Stimulated activated CD4-positive, alpha-beta T cell treated with anti-CD3 and anti-CD28 coated beads, Interleukin-1b, Interleukin-23, amount 100 ng/mL, for 4 hours (primary cell): Measurements from ENCODE around the gene ST6GAL1.

Experiments
- DNase-seq, 2 donors: peaks; one replicate each; pipeline ENCODE4 v3.0.0-alpha.2; 2020; ENCODE audit warnings: low read depth in 2 of 2

ST6GAL1 gene

GRCh38 chr3:187077537-187077936 lies 147.2 kb downstream of the ST6GAL1 start:
- no peak for DNase-seq

GRCh38 chr3:187079090-187080022 lies 149.0 kb downstream of the ST6GAL1 start:
- DNase-seq: no peak

GRCh38 chr3:187080799-187081450 lies 150.6 kb downstream of the ST6GAL1 start:
- no peak for DNase-seq

- no peak for DNase-seq
These were observed 152.5 kb downstream of the ST6GAL1 start for GRCh38 chr3:187082758-187083375.

- DNase-seq: no peak
These were observed 153.8 kb downstream of the ST6GAL1 start for GRCh38 chr3:187084126-187084525.

DNA sequence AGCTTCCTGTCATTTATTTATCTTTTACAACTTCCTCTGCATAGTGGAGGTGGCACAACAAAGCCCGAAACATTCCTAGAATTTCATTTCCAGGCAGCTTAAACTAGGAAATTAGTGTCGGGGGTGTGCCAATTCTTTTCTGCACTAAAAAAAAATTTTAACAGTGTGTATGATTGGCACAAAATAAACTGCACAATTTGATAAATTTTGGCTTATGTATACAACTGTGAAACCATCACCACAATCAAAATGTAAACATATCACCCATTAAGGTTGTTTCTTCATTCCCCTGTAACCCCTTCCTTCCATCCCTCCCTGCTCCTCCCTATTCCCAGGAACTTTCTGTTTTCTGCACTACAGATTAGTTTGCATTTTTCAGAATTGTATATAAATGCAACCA lies 154.3 kb downstream of the ST6GAL1 start:
- no peak for DNase-seq

DNA sequence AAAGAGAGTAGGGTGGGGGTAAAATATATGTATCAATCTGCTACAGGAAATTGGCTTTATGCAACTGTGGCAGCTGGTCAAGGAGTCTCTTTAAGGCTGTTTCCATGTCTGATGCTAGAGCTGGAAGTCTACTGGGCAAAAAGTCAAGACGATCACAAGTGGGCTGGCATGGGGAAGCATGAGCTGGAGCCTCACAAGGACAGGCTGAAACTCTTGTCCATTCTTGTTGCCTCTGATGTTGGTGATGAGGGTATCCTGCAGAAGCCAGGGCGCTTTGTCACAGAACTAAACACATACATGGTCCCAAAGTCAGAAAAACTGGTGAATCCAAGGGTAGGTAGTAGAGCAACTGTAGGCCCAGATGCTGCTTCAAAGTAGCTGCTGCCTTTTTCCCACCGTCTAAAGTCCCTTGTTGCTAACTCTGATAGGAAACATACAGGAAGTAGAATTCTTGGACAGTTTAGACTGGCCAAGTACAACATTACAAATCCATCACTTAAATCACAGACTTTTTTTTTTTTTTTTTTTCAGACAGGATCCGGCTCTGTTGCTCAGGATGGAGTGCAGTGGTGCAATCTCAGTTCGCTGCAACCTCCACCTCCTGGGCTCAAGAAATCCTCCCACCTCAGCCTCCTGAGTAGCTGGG lies 154.8 kb downstream of the ST6GAL1 start:
- no peak for DNase-seq

GRCh38 chr3:187085933-187086332 lies 155.6 kb downstream of the ST6GAL1 start:
- DNase-seq: no peak

DNA sequence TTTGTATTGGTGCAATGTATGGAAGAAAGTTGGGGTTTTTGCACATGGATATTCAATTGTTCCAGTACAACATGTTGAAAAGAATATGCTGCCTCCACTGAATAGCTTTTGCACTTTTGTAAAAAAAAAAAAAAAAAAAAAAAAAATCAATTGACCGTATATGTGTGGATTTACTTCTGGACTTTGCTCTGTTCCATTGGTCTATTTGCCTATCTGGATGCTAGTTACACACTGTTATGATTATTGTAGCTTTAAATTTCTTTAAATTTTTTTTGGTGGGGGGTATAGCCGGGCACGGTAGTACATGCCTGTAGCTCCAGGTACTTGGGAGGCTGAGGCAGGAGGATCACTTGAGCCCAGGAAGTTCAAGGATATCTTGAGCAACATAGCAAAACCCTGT lies 156.5 kb downstream of the ST6GAL1 start:
- no peak for DNase-seq

- DNase-seq: no peak
These were observed 158.4 kb downstream of the ST6GAL1 start for GRCh38 chr3:187088701-187089100.

GRCh38 chr3:187093320-187093719 lies 163.0 kb downstream of the ST6GAL1 start:
- no peak for DNase-seq

DNA sequence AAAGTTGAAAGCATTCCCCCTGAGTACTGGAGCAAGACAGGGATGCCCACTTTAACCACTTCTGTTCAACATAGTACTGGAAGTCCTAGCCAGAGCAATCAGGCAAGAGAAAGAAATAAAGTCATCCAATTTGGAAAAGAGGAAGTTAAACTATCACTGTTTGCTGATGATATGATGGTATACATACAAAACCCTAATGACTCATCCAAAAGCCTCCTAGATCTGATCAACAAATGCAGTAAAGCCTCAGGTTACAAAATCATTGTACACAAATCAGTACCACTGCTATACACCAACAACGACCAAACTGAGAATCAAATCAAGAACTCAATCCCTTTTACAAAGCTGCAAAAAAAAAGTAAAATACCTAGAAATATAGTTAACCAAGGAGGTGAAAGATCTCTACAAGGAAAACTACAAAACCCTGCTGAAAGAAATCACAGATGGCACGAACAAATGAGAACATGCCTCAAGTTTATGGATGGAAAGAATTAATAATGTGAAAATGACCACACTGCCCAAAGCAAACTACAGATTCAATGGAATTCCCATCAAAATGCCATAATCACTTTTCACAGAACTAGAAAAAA lies 168.7 kb downstream of the ST6GAL1 start:
- no peak for DNase-seq

GRCh38 chr3:187101184-187102072 lies 171.1 kb downstream of the ST6GAL1 start:
- peak; percentile 36 to 55 for DNase-seq

- no peak for DNase-seq
These were observed 171.8 kb downstream of the ST6GAL1 start for GRCh38 chr3:187102073-187102634.

GRCh38 chr3:187103251-187103650 lies 172.9 kb downstream of the ST6GAL1 start:
- no peak for DNase-seq

DNA sequence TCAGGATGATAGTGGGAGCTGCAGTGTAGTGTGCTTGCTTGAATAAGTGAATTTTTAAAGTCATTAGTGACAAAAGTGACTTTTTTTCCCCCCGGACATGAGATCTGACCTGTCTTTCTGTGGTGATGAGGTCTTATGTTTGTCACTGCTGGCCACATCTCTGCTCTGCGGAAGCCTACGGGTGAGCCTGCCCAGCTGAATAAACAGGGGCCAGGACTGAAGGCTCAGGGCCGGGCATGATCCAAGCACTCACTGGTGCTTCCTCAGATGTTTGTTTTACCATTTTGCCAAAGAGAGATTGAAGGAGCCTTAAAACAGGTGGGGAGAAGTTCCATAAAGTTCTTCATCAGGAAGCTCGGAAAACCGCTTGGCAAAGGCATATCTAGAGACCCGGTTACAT lies 174.0 kb downstream of the ST6GAL1 start:
- DNase-seq: no peak

DNA sequence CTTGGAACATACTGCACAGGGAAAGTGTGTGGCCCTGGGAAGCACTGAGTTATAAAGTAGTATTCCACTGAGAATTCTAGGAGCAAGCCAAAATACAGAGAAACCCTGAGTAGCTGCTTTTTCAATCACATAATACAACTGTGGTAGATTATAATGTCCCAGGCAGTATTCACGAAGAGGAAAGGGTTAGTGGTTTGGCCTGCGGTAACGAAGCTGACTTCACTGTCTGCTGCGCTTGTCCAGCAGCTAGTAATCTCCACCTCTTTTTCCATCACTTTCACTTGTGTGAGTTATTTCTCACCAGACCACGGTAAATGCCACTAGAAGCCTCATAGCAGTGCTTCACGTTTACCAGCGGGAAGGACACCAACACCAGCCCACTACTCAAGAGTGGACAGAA lies 174.6 kb downstream of the ST6GAL1 start:
- DNase-seq: no peak

DNA sequence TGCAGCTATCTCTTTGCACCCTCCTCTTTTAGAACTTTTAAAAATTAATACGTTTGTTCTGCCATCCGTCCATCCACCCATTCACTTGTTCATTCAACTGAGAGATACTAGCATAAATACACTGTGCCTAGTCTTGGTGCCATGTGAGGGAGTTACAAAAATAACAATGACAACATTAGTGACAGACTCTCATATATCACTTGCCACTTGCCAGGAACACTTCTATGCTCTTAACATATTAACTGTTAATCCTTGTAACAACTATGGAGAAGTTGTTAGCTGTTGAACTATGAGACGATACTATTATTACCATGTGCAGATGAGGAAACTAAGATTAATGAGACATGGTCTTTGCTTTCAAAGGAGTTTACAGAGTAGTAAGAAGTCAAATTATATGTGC lies 175.4 kb downstream of the ST6GAL1 start:
- no peak for DNase-seq

- DNase-seq: no peak
These were observed 177.7 kb downstream of the ST6GAL1 start for GRCh38 chr3:187107989-187108388.

DNA sequence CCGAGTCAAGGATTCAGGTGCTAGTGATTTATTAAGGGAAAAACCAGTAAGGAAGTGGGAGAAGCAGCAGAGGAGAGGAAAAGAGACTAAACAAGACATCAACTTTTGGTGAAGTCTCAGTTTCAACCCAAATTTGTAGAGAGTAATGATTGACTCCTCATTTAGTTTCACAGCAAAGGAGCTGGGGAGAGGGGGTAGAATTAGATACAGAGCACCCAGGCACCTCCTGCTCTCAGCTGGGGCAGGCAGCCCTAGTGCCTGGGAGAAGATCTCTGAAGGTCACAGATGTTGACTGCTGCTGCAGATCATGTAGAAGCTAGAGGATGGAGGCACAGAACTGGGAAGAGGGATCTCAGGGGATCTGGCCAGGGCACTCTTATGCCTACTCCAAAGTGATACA lies 179.8 kb downstream of the ST6GAL1 start:
- no peak for DNase-seq
